ENCODE measurements around the gene ACSM5.

DNA sequence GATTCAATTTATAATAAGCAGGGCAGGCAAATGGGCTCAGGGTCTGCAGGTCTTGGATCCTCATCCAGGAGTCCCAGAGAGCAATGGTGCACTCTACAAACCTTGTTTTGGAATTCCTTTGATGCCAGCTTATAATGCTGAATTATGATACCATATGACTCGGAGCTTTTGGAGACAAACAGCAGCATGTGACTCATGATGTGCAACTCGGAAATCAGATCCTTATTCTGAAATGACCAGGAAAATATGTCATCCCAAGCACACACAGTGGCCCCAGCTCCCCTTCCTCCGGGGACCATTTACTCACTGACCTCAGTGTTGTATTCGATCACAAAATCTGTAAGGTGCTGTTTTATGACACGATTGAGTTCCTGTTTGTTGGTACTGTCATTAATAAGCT lies 36.6 kb upstream of the ACSM5 start:
- TF ChIP-seq POLR2A (IDR thresholded peaks at IDR 0.05; ENCODE audit: low read depth, low read length) (no peak), POLR2AphosphoS5 (IDR thresholded peaks at IDR 0.05; ENCODE audit: low read depth, low read length) (no peak)
